ENCODE data around the gene OSBP2.

The OSBP2 gene

DNA sequence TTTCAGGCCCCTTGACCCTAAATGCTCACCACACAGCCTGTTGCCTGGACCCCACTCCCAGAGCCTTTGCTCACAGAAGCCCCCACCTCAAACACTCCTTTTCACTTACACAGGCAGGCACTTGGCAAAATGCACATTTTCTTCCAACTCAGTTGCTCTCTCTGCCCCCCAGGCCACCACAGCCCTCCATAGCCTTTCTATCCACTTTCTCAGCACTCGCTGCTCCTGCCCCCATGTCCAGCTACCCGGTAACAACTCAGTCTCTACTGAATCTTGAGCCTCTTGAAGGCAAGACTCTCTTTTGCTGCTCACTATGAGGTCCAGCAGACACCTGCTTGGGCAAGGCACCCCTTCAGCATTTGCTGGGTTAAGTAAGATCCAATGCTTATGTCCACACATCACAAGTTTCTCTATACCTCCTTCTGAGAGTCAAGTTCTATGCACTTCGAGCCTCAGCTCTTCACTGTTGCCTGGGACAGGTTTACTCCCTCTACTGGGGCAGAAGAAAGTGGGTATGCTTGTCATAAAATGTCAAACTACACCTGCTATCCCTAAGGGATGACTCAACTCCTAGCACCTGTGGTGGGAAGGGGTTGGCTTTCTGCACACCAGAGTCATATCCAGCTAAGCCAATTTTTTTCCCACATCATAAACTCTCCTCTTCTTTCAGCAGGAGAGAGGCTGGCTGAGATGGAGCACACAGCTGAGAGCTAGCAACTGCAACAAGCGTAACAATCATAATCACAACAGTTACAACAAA is 237.0 kb downstream of the OSBP2 start:
- H3K4me3 Mint-ChIP-seq = no peak overlapping the region
- H3K27ac Mint-ChIP-seq = peak overlapping the region; percentile 29 to 61
- H3K4me1 Mint-ChIP-seq = peaks cover 29% of the 10 kb centered on the region
- H3K27me3 Mint-ChIP-seq = no peaks in the 10 kb centered on the region
- no peak for ATAC-seq
- no peak for DNase-seq
- no peaks in the 10 kb centered on the region for H3K9me3 Mint-ChIP-seq

DNA sequence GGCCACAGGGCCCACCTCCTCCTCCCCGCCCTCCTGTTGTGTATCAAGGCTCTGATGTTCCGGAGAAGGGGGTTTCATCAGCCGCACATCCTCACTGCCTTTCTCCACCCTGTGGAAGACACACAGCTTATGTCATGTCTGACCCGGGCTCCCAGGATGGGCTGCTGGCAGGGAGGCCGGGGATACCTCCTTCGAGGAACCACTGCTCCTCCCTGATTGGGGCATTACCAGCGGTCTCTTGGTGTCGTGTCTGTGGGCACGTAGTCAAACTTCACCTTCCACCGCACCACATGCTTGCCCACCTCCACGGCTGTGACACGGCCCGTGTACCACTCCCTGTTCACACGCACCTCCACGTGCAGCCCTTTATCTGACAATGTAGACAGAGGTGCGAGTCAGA is 238.0 kb downstream of the OSBP2 start:
- no peak for DNase-seq
- H3K27me3 Mint-ChIP-seq = no peaks in the 10 kb centered on the region
- no peak for ATAC-seq
- H3K27ac Mint-ChIP-seq = peak overlapping the region in 1 of 2 donors; percentile 81
- H3K4me3 Mint-ChIP-seq = no peak overlapping the region
- H3K4me1 Mint-ChIP-seq = peaks cover 35% of the 10 kb centered on the region
- H3K9me3 Mint-ChIP-seq = no peaks in the 10 kb centered on the region

DNA sequence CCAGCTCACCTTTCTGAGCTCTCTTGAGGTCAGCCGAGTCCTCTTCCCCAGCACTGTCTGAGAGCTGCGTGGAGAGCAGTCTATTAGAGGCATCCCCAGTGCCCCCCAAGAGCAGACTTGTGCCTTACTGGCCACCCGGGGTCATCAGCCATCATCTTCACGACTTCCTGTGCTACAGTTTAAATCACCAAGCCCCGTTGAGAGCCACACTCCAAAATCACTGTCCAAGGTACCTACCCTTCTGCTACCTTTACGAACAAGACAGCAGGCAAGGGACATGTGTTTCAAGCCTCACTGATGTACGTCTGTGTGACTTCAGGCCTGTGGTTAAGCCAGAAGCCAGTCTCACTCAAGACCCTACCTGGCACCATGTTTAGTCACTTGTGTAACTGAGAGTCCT is 238.8 kb downstream of the OSBP2 start:
- H3K4me1 Mint-ChIP-seq = peaks cover 35% of the 10 kb centered on the region
- H3K27me3 Mint-ChIP-seq = no peaks in the 10 kb centered on the region
- ATAC-seq (no peak), DNase-seq (no peak)
- H3K4me3 Mint-ChIP-seq = no peak overlapping the region
- no peaks in the 10 kb centered on the region for H3K9me3 Mint-ChIP-seq
- H3K27ac Mint-ChIP-seq = peak overlapping the region in 1 of 2 donors; percentile 86

DNA sequence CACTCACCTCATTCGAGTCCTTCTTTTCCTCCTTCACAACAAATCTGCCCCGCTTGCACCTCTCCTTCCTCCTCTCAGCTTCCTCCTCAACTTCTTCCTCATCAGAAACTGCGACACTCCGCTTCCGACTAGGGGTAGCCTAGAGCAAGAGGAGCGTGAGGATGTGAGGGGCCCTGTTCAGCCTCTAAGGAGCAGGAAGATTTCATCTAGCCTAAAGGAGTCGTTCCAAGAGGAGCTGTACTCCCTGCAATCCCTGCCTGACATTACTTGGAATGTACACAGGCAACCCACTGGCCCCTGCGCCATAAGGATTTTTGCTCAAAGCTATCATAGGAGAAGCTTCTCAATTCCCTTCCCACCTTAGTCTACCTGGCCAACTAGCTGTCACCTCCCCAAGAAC is 239.4 kb downstream of the OSBP2 start:
- DNase-seq (no peak), ATAC-seq (no peak)
- H3K4me3 Mint-ChIP-seq = no peak overlapping the region
- no peaks in the 10 kb centered on the region for H3K9me3 Mint-ChIP-seq
- no peaks in the 10 kb centered on the region for H3K27me3 Mint-ChIP-seq
- H3K4me1 Mint-ChIP-seq = peaks cover 39% of the 10 kb centered on the region
- no peak overlapping the region for H3K27ac Mint-ChIP-seq

DNA sequence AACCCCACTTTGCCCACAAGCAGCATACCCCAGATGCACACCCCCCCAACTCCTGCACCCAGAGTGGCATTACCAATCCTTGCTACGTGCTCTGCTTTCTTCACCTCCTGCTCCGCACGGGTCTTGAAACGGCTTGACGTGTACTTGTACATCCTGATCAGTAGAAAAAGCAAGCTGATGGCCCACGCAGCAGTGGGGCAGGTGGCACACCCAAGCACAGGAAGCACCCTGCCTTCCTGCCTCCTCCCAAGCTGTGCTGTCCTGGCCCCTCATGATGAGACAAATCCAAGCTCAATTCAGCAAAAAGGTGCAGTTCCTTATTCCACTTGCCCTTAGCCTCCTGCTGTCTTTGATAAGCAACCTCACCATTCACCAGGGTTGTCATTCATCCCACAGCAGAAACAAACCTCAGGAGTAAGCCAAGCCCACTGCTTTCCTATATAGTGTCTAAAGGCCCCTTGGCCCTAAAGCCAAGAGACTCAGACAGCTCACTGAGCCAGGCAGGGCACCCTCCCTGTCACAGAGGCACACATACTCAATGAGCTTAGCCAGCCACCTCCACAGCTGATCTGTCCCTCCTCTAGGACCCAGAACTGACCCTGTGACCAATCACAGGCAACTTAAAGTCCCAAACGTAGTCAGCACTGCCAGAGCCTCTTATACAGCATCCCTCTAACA is 246.2 kb downstream of the OSBP2 start:
- Mint-ChIP-seq H3K27me3 (no peaks in the 10 kb centered on the region), H3K4me1 (peaks cover 76% of the 10 kb centered on the region), H3K27ac (peak overlapping the region; percentile 81 to 90), H3K4me3 (peak overlapping the region; percentile 56 to 60), H3K9me3 (no peaks in the 10 kb centered on the region)
- ATAC-seq = peak; percentile 82
- DNase-seq = no peak

DNA sequence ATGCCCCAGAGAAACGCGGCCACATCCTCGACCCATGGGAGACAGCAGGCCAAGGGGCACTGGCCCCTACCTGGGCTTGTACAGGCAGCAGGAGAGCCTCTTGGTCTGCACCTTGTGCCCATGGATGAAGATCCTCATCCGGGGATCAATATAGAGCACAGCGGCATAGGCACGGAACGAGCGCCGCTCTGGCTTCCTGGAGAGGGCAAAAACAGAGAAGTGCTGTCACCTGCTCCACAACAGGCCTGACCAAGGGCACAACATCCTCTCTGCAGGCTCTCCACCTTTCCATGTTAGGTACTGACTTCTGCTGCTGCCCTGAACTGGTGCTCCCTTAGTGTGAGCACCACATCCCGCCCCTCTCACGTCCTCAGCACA is 246.7 kb downstream of the OSBP2 start:
- H3K4me1 Mint-ChIP-seq = peaks cover 78% of the 10 kb centered on the region
- ATAC-seq (peak; percentile 38), DNase-seq (no peak)
- H3K27ac Mint-ChIP-seq = peak overlapping the region; percentile 81 to 90
- no peaks in the 10 kb centered on the region for H3K9me3 Mint-ChIP-seq
- peak overlapping the region; percentile 56 to 60 for H3K4me3 Mint-ChIP-seq
- H3K27me3 Mint-ChIP-seq = no peaks in the 10 kb centered on the region

DNA sequence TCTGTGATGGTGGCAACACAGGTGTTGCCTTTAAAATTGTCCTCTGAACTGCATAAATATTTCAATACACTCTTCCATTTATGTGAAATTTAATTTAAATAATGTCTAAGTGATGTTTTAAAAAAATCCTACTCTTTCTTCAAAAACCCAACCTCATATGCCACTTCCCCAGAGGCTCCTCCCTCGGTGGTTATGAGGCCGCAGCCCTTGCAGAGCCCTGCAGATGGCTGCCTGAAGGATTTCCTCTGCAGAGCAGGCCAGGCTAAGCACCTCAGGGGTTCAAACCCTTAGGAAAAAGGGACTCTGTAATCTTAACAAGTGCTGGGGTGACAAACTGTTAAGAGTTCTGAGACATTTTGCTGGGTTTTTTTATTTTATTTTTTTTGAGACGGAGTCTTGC is 248.7 kb downstream of the OSBP2 start:
- no peak overlapping the region for H3K4me3 Mint-ChIP-seq

DNA sequence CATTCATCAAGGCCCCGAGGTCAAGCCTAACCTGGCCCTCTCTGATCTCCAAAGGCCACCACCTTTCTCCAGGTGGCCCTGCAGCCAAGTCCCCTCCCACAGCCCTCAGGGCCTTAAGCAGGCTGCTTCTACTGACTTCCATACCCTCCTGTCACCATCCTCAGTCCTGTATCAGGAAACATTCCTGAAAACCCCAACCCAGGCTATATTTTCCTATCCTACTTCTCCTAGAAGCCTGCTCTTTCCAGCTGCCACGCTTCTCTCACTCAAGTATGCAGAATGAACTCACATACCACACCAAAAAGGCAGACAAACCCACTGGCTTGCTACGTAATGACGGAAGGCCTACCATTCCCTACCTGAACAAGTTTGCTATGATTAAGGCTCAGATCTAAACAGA is 250.3 kb downstream of the OSBP2 start:
- Mint-ChIP-seq H3K27me3 (no peaks in the 10 kb centered on the region), H3K9me3 (no peaks in the 10 kb centered on the region), H3K4me1 (peaks cover 60% of the 10 kb centered on the region), H3K27ac (peak overlapping the region in 1 of 2 donors; percentile 62), H3K4me3 (no peak overlapping the region)
- ATAC-seq (no peak), DNase-seq (no peak)

More for the DNA sequence above, 248.7 kb downstream of the OSBP2 start:
- Mint-ChIP-seq H3K9me3 (no peaks in the 10 kb centered on the region), H3K4me1 (peaks cover 73% of the 10 kb centered on the region), H3K27ac (no peak overlapping the region), H3K27me3 (no peaks in the 10 kb centered on the region)
- ATAC-seq (peak; percentile 79), DNase-seq (peak in 1 of 2 donors; percentile 39)

DNA sequence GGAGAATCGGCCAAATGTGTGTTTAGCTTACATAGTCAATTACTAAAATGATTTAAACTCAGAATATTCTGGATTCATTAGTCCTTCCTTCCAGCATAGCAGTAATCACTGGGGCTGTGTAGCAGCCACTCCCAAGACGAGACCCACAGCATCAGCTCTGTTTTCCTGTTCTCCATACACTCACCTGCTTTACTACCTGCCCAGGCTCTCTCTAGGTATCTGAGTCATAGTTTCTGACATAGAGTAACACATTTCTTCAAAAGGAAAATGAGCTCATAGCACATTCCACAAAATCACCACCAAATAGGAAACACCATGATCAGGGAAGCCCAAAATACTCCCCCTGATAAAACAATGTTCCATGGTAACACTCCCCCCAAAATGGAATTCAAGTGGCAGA is 251.0 kb downstream of the OSBP2 start:
- no peak overlapping the region for H3K4me3 Mint-ChIP-seq
- ATAC-seq = no peak
- H3K27ac Mint-ChIP-seq = peak overlapping the region in 1 of 2 donors; percentile 38
- no peaks in the 10 kb centered on the region for H3K27me3 Mint-ChIP-seq
- H3K9me3 Mint-ChIP-seq = no peaks in the 10 kb centered on the region
- peaks cover 53% of the 10 kb centered on the region for H3K4me1 Mint-ChIP-seq
- no peak for DNase-seq

DNA sequence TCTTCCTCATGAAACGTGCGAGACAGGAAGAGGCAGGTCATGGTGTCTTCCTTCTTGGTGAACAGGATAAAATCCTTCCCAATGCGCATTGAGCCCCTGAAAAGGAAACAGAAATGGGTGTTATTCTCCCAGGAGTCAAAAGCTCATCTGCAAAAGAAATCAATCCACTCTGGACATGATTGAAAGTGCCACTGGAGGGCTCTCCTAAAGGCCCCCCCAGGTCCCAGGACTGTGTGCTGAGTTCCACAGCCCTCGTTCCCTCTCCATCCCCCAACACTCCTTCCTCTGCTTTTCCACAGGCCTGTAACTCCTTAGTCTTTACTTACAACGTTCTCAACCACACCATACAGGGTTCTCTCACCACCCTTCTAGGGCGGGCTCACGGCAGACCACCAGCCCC is 251.7 kb downstream of the OSBP2 start:
- Mint-ChIP-seq H3K9me3 (no peaks in the 10 kb centered on the region), H3K4me1 (peaks cover 46% of the 10 kb centered on the region), H3K4me3 (no peak overlapping the region), H3K27me3 (no peaks in the 10 kb centered on the region), H3K27ac (peak overlapping the region in 1 of 2 donors; percentile 38)
- DNase-seq (no peak), ATAC-seq (no peak)

DNA sequence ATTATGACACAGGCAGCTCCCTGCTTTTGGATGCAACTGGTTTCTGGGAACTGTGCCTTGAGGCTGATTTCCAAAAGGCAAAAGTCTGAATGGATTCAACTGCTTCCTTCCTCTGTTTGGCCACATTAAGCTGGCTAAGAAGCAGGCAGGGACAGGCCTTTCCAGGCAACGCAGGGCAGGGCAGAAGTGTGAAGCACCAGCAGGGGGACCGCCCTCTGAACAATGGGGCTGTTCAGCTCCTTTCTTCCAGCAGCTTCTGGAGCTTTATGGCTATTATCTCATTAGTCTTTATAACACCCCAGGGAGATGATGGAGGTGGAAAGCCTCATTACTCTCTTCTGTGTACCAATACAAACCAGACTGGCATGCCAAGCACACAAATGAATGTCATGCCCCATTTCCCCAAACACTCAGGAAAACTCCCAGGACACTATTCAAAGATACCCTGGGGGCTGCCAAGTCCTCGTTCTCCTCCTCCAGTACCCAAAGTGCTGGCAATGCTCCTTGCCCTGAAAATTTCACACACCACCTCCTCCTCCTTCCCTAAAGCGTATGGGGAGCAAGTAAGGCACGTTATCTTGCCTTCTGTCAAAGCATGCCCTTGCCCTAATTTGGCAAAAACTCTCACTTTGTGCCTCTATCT is 252.6 kb downstream of the OSBP2 start:
- DNase-seq = no peak
- no peaks in the 10 kb centered on the region for H3K27me3 Mint-ChIP-seq
- peaks cover 44% of the 10 kb centered on the region for H3K4me1 Mint-ChIP-seq
- no peaks in the 10 kb centered on the region for H3K9me3 Mint-ChIP-seq
- no peak overlapping the region for H3K27ac Mint-ChIP-seq
- ATAC-seq = no peak
- H3K4me3 Mint-ChIP-seq = no peak overlapping the region

DNA sequence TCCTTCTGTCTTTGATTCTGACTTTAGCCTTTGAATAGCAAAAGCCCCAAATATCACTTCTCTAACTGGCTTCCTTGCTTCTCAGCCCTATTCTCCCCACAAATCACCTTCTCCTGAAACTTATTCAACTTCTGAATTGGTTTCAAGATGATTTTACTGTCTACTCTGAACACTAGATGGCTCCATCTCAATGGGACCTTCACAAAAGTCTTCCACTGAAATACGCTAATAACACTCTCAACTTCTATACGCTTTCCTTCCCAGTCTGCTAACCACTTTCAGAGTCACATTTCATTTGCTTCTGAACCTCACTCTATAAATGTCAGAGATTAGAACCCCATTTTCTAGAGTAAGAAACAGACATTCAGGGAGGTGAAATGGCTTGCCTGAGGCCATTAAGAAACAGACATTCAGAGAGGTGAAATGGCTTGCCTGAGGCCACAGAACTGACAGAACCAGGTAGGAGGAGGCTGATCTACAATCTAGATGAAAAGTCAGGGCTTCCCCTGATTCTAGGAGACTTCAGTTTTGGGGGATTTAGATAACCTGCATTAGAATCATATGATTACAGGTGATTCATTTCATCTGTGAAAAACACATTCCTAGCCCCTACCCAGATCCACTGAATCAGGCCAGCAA is 253.3 kb downstream of the OSBP2 start:
- Mint-ChIP-seq H3K4me3 (no peak overlapping the region), H3K9me3 (no peaks in the 10 kb centered on the region), H3K4me1 (peaks cover 51% of the 10 kb centered on the region), H3K27ac (no peak overlapping the region), H3K27me3 (no peaks in the 10 kb centered on the region)
- DNase-seq (no peak), ATAC-seq (peak; percentile 67)

DNA sequence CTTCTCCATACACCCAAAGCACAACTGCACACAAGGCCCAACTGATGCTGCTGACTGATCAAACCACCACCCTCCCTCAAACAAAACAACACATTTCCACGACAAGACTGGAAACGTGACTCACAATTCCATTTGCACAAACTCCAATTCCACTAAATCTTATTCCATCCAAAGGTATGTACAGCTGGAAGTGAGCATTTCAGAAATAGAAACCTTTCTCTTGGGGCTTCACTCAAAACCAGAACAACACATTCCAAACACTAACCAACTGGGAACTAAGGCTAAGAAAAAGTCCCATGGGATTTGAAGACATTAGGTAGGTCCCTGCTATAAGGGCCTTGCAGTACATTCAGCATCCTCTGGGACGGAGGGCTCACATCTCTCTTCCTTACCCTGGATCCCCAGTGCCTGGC is 254.3 kb downstream of the OSBP2 start:
- no peaks in the 10 kb centered on the region for H3K9me3 Mint-ChIP-seq
- H3K27ac Mint-ChIP-seq = no peak overlapping the region
- H3K4me1 Mint-ChIP-seq = peaks cover 47% of the 10 kb centered on the region
- H3K27me3 Mint-ChIP-seq = no peaks in the 10 kb centered on the region
- H3K4me3 Mint-ChIP-seq = no peak overlapping the region
- ATAC-seq (no peak), DNase-seq (no peak)

DNA sequence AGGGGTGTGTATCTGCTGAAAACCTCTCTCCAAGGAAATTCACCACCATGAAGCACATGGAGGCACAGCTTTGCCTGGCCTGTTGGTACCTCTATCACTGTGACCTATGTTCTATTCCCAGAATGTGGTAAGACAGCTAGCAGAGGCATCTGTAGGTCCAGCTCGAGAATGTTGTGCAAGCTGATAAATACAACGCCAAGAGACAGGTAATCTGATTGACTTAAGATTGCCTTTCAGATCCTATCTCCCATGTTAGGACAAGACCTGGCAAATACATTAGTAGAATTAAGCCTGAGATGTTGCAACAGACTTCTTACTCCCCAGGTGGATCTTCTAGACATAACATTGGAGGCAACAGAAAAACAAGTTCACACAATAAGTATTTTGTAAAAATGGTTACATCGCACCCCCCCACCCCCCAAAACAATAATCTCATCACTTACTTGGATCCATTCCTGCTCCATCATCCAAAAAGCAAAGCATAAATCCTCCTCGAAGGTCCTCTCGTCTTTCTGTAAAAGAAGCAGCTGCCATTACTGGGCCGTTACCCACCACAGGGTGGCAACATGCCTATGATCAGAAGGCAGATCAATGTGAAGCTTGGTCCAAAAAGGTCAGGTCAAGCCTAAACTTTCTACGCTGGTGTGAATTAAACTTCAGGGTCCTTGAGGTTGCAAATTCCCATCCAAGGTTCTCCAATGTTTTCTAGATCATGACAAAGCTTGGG is 255.4 kb downstream of the OSBP2 start:
- Mint-ChIP-seq H3K27me3 (no peaks in the 10 kb centered on the region), H3K4me3 (no peak overlapping the region), H3K9me3 (no peaks in the 10 kb centered on the region), H3K4me1 (peaks cover 37% of the 10 kb centered on the region), H3K27ac (peak overlapping the region in 1 of 2 donors; percentile 74)
- no peak for ATAC-seq
- no peak for DNase-seq

DNA sequence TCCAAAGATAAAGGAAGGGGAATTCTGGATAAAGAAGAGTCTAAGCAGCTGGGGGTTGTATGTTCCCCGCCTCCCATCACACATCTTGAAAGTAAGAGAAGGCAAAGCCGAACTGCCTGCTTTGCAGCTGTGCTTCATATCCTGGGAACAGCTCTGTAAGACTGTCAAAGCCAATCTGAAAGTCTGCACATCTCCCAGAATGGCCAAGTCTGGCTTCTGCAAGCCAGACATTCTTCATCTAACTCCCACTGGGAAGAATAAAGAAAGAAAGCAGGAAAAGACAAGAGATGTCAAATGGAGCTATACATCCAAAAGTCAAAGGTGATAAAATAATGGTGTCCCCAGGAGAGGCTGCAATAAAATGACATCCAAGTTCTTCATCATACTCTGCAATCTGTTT is 258.5 kb downstream of the OSBP2 start:
- Mint-ChIP-seq H3K4me3 (no peak overlapping the region), H3K4me1 (peaks cover 45% of the 10 kb centered on the region), H3K27me3 (no peaks in the 10 kb centered on the region), H3K9me3 (no peaks in the 10 kb centered on the region), H3K27ac (peak overlapping the region in 1 of 2 donors; percentile 17)
- ATAC-seq = no peak
- no peak for DNase-seq

All from stimulated activated naive CD8-positive, alpha-beta T cell treated with anti-CD3 and anti-CD28 coated beads, Interleukin-15, amount 100 ng/mL, for 72 hours (primary cell).